Measurements from ENCODE around the gene IQCN.

GRCh38 chr19:18282021-18282787 is 8.0 kb upstream of the IQCN start:
- TF ChIP-seq CTCF (IDR thresholded peaks at IDR 0.05; ENCODE audit: low read depth, low read length, poor library complexity, severe bottlenecking), result no peak
- TF ChIP-seq EZH2phosphoT487 (IDR thresholded peaks at IDR 0.05; ENCODE audit: borderline replicate concordance, low read length), result no peak
